GM20431 (cell line): ENCODE measurements around the gene RAI2.

Source experiments
- in situ Hi-C: fragments of 300-500 bp; cut with MseI, MboI; formaldehyde crosslinking; loops from one replicate; pipeline ENCODE4 v1.15.0; 2020; ENCODE audit warnings: low sequenced_read_pairs; ENCODE audit not compliant: unreplicated experiment

RAI2 gene

DNA sequence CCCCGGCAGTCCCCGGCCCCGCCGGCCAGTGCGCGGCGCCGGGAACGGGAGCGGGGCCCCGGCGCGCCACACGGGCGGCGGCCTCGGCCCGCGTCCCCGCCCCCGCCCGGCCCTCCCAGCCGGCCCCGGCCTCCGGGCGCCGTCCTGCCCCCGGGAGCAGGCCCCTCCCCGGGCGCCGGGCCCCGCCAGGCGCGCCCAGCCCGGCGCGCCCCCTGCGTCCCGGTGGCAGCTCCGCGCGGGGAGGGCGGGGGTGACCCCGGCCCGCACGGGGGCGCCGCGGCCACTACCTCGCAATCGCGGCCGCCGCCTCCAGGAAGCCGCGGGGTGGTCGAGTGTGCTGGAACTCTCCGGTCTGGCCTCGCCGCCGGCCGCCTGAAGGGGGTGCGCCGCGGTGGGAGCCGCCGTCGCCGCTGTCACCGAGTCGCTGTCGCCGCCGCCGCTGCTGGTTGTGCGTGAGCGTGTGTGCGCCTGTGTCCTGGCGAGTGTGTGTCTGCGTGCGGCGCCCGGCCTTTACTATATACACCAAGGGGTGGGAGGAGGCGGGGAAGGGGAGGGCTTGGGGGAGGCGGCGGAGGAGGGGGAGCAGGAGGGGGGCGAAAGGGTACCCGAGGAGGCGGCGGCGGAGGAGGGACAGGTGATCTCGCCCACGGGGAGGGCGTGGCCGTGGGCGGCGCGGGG is at the start of gene RAI2:
RAI2 (minus strand) TSS at position 488 of the 678 bp plus-strand sequence. CDS start 59,288 bp downstream, outside the sequence.
- in situ Hi-C loops = no loop called here

DNA sequence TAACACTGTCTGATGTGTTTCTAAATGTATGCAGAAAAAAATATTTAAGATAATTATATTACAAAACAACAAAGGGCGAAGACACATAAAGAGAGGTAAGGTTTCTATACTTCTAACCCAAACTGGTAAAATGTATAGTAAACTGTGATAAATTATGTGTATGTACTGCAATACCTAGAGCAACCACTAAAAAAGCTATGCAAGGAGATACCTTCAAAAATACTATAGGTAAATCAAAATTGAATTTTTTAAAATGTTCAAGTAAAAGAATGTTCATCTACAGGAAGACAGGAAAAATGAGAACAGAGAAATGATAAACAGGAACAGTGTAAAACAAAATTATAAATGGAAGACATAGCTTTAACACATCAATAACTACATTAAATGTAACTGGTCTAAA is 27.3 kb upstream of the RAI2 start:
- in situ Hi-C loops = no loop called here

DNA sequence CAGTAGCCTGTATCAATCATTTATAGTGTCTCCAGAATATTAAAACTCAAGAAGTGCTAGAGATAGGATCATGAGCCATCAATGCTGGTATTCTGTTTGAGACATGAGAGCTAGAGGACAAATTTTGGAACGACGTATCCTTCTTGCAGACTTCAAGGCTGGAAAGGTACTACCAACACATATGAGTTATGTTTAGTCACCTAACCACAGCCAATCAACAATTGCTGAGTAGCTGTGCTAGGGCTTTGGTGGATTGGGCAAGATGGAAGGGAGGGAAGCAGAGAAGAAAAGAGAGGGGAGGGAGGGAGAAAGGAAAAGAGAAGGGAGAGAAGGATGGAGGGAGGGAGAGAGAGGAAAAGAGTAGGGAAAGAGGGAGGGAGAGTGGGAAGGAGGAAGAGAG is 21.6 kb upstream of the RAI2 start:
- in situ Hi-C loops = no loop called here

DNA sequence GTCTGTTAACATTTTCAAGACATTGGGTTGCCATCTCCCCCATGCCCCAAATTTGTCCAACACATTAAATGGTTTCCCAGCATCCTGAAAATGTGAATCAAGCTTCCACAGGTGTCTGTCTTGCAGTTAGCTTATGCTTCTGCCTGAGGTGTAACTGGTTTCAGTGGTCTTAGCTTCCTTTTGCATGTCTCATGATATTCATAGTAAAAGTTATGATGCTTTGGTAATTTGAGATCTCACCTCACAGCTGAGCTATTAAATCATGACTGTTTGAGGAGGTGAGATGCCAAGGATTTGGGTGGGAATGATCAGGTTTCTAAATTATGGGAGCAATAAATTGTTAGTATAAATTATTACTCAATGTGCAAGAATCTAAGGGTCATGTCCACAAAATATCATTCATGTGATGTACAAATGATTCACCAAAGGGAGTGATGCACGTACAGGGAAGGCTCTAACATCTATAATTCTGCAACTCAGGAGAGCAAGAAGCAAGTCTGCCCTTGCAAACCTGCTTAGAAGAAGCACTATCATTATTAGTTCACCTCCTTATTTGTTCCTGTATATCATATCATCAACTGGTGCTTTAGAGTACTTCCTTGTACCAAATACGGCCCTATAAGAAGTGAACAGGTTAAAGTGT is 17.1 kb upstream of the RAI2 start:
- in situ Hi-C loops = no loop called here

DNA sequence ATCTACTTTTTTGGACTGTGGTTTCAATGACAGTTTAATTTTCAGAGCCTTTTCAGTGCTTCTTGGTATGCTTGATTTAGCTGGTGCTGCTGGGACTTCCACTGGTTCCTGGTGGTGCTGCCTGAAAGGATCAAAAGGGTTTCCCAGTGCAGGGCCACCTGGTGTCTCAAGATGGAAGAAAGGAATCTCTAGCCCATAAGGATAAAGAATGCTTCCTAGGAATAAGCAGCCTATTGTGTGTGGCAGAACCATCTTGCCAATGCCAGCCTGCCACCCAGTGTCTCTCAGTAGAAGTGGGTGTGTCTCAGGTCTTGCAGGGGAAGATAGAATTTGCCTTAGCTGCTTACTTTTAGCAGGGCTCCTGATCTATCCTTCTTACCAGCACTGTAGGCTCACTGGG is 15.0 kb upstream of the RAI2 start:
- in situ Hi-C loops = no loop called here

DNA sequence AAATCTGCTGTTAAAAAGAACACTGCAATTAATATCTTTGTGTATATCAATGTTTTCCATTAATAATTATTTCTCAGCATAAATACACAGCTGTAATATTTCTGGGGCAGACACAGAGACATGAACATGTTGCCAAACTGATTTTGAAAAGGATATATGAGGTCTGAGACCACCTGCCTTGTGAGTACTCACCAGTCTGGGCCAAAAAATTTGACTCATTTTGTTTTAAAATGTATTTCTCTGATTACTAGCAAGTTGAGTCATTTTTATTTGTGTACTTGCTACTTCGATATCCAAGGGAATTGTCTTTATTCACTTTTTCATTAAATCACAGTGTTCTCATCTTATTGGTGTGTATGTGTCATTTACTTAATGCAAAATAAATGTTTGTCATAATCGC is 8.5 kb upstream of the RAI2 start:
- in situ Hi-C loops = no loop called here

DNA sequence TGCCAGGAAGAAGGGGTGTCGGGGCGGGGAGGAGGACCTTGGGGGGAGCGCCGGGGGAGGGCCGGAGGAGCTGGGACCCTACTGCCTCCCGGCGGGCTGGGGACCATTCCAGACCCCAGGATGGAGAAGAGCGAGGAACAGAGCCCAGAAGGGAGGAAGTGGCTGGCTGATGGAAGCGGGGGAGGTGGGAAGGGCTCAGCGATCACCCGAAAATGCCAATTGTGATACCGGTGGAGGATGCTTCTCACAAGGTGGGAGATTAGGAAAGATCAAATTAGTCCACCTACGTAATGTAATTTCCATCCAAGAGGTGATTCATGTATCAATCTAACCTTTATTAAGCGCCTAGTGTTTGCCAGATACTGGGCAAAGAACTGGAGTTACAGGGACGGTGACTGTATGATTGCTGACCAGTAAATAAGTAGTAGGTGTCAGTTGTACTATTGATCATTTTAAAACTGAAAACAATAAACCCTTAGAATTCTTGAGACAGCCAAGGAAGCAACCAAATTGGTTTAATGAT is 452 bp upstream of the RAI2 start:
- in situ Hi-C loops = no loop called here

DNA sequence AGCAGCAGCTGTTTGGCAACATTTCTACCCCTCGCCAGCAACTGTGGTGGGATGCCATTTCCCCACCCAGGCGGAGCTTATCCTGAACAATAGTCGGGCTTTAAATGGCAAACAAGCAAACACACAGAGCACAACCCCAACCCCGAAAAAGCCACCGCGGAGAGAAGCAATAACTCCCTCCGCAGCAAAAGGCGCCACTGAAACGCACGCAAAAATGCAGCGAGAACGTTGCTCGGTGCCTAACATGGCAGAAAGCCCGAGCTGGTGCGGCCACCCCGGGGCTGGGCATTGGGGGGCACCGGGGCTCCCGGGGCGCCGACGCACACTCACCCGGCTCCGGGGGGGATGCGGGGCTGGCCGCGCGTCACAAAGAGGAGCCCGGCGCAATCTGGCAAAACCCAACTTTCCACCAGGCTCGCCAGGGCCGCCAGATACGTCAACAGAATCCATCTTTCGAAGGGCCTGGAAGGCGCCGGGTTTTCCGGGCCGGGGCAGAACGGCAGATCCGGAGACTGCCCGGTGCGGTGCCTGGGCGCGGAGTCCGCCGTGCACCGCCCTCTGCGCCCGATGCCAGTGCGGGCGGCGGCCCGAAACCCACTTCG is 818 bp downstream of the RAI2 start:
- in situ Hi-C loops = no loop called here

DNA sequence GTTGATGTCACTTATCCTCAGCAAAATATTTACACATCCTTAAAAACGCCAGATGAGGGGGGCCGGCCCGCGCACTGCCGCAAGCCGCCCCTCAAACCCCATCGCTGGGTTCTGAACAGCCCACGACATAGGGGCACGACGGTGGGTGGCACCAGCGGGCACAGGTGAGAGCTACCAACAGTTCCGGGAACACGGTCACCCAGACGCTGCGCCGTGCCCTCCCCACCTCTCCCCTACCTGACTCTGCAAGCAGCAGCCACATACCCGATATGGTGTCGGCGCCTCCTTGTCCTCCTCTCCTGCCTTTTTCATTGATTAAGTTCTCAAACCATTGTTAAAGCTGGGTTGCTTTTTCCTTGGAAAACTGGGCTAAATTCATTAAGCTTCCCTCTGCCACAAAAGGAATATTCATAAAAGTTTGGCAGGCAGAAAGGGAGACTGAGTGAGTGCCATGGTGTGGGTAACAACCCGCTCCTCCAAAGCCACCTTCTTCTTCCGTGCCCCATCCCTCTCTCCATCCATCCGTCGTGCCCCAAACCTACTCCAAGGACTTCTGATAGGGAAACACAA is 1.4 kb downstream of the RAI2 start:
- in situ Hi-C loops = no loop called here

DNA sequence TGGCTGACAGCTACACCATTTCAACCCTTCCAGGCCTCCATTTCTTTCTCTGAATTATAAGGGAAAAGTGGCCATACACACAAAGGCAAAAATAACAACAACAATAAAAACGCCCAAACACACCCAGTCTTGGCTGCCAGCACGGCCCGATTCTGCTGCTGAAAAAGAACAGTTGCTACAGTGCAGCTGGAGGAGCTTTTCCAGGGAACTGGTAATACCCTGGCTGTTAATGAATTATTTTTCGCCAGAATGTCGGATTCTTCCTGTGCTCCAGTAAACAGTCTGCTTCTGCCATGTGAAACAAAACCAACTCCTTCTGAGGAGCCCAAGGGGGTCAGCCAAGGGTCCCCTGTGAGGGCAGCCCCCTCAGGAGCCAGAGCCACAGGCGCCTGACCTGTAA is 6.6 kb downstream of the RAI2 start:
- in situ Hi-C loops = no loop called here

DNA sequence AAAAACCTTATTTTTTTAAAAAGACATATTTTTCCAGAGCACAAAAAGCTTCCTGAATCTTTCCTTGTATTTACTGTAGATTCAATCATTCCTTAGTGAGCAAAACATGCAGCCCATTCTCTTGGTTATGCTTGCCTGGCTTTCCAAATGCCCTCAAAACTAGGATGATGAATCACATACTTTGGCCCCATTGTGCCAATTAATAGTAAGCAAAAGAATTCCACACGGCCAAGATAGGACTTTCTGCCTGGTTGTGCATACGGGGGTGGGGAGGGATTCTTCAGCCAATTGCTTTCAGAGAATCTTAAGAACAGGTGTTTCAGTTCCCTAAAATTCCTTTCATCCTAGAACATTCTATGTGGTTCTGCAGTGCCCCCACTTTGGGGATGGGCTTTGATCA is 7.0 kb downstream of the RAI2 start:
- in situ Hi-C loops = no loop called here

DNA sequence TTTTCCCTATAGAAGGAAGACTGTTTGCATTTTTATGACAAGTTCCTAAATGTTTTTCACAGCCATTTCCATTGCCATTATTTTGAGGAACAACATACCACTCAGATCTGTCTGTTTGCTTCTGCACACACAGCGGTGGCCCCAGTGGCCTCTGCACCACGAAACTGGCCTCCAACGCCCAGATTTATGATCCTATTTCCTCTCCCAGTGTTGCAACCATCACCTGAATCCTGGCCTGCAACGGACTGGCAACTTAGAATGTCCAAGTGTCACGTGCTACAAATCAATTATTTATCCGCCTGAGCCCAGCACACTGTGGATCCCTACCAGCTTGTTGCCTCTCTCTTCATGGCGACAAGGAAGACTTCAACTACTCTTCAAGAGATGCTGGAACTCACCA is 9.2 kb downstream of the RAI2 start:
- in situ Hi-C loops = no loop called here

DNA sequence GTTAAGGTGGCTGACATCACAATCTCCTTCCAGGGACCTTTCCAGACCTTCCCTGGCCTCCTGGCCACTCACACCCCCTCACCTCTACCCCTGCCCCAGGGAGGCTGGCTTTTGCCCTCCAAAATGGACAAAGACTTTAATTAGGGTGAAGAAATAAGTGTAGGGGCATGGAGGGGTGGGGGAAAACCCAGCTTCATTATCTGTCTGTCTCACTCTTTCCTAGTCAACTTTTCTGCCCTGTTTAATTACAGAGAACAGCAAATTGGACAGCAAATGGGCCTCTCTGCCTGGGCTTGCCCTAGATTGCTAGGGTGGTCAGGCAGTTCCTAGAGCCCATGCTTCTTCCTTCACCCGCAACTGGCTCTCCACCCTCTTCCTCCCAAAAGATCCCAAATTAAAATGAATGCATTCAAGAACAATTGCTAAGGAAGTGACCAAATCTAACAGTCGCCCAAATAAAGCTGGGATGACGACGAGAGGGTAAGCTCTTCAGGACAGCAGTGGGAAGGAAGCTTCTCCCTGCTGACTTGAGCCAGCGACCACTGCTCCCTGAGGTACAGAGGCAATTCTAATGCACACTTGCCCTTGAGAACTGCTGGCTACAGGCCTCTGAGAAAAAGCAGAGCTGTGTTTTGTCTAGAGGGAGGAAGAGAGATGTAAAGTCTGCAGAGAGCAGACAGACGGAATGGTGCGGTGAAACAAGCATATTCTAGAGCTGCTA is 12.4 kb downstream of the RAI2 start:
- in situ Hi-C loops = no loop called here

DNA sequence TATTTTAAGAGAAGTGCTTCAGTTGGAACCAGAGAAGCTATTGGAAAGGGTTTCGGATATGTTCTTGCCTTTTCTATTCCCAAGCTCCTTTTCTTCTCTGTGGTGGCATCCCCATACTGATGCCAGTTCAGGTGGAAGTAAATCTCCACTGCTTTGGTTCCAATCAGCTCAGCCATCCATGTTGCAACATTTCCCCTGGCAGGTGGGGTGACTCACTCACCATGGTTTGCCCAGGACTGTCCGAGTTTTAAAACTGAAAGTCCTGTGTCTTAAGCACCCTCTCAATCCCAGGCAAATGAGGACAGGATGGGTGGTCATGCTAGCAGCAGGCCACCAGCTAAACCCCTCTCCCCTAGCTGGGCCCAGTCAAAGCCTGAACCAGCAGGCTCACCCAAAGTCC is 15.1 kb downstream of the RAI2 start:
- in situ Hi-C loops = no loop called here

DNA sequence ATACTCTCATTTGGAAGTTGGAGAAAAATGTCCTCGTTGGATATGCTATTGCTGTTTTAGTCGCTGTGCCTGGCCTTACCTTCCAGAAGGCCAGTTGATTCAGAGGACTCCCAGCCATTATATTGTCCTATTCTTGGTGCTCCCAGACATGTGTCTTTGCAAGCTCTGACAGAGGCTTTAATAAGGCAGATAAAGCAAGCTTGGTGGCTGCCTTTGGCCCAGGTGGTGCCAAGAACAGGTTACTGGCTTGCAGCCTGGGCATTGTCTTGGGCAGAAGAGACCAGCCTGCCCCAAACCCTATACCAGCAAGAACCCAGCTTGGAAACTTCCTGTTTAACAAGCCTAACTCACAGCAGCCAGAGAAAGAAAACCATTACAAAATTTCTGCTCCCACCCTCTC is 16.9 kb downstream of the RAI2 start:
- in situ Hi-C loops = no loop called here

DNA sequence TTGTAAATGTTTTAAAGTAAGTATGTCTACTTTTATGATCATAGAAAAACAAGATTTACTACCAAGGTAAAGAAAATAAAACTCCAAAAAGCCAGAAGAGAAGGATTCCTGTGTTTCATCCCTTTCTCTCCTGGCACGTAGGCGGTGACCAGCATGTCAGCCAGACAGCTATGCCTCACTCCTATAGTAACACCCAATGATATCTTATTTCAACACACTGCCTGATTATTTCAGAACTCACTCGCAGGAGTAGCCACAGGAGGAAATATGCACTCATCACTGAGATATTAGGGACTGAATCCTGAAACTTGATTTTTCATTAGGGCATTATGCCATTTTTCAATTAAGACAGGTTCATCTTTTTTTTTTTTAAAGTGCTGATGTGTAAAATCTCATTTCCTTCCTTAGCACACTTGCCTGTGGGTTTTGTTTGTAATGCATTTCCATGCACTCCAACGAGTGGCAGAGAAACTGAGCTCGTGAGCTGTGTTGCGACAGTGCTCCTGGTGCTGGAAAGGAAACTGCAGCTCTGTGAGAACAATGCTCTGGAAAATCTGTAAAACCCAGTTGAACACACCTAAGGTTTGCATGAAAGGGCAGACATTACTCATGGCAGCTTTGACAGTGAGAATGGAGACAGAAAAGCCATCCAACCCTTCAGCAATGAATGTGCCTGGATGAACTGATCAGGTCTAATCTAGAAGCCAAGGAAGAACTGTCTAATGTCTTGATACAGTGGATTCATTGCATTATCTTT is 18.2 kb downstream of the RAI2 start:
- in situ Hi-C loops = no loop called here

DNA sequence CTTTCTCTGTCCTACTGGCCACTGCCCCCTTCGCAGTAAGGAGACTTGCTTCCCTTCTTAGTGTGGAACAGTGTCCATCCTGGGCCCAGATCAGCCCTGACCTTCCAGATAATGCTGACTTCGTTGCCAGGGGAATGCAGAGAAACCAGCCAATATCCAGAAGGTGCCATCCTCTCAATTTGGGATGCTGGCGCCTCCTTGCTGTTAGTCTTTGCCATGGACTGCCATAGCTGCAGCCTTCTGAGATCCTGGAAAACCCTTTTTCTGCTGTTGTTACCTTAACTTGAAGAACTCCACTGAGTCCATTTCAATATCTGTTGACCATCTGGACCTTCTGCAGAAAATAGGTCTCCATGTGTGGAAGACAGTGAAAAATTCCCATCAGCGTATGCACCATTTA is 21.8 kb downstream of the RAI2 start:
- in situ Hi-C loops = no loop called here

DNA sequence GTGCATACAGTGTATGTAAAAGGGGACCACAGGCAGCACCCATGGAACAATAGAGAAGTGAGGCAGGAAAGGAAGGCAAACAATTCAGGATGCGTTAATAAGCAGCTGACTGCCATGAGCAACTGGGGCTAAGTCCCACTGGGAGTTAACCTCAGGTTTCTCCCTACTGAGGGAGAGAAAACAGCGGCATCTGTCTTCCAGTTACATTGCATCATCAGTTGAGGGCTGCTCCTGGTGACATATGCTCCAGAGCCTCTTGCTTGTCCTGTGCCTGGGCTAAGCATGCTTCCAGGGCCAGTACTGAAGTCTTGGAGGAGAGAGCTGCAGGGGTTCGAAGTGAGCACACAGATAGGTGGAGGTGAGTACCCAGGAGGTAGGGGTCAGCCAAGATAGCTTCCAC is 24.3 kb downstream of the RAI2 start:
- in situ Hi-C loops = no loop called here

DNA sequence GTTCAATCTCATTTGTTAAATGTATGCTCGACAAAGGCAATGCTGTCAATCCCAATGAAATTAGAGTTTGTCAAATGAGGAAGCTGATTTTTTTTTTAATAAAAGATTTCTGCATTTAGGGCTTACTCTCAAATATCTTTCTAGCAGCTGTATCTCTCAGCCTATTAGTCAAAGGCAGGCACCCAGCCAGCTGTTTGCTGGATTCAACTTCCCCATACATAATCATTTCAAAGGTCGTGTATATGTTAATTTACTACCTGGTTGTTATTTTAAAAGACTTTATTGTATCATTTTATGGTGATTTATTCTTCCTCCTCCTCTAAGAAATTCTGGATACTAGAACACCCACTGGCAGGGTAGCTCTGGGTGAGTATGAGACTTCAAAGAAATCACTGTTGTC is 27.1 kb downstream of the RAI2 start:
- in situ Hi-C loops = no loop called here

DNA sequence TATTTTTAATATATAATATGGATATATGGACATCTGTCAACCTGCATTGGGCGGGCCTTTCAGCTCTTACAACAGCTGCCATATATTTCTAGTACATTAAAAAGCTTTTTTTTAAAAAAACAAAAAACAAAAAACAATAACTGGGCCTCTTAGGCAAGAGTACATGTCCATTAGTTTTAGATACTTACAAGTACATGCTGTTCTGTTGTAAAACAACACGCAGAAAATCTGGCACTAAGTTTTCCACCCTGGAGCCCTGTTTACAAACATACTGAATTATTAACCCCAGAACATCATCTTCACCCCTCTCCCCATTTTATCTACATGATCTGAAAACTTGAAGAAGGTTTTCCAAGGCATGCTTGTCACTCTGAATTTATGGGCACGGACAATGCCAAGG is 29.8 kb downstream of the RAI2 start:
- in situ Hi-C loops = no loop called here
